ENCODE data around the gene SLITRK5.

Gene SLITRK5

DNA sequence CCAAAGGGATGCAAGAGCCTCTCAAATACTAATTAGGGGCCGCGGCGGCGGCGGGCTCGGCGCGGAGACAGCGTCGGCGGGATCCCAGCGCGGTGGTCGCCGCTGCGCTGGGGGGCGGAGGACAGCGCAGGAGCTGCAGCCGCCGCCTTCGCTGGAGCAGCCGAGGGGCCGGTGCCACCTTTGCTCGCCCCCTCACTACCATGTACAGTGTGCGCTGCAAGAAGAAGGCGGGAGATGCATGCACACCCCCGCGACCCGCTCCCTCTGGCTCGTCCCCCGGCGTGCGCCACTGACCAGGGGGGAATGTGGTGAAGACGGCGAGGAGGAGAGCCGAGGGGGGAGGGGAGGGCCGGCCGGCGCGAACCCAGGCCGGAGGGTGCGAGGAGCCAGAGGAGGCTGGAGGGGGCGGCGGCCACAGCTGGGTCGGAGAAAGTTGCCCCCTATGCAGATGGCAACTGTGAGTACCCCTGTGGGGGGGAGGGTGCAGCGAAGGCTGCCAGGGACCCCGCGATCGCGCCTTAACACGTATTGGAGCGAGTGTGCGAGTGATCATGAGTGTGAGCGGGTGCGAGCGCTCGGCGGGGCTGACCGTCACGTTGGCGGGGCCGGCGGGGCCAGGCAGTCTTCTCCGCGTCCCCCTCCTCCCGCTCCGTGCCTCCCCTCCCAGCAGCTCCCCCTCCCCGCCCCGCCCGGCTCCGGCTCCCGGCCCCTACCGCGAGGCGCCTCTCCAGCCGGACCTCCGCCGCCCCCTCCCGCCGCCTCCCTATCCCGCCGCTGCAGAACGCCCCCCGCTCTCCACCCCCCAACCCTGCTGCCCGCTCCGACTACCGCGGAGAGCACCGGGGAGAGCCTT is 808 bp downstream of the SLITRK5 start:
- no peak overlapping the region for H3K27ac ChIP-seq
- TF ChIP-seq, protein P1, sequence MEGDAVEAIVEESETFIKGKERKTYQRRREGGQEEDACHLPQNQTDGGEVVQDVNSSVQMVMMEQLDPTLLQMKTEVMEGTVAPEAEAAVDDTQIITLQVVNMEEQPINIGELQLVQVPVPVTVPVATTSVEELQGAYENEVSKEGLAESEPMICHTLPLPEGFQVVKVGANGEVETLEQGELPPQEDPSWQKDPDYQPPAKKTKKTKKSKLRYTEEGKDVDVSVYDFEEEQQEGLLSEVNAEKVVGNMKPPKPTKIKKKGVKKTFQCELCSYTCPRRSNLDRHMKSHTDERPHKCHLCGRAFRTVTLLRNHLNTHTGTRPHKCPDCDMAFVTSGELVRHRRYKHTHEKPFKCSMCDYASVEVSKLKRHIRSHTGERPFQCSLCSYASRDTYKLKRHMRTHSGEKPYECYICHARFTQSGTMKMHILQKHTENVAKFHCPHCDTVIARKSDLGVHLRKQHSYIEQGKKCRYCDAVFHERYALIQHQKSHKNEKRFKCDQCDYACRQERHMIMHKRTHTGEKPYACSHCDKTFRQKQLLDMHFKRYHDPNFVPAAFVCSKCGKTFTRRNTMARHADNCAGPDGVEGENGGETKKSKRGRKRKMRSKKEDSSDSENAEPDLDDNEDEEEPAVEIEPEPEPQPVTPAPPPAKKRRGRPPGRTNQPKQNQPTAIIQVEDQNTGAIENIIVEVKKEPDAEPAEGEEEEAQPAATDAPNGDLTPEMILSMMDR (conservative IDR thresholded peaks at IDR 0.05): no peak

DNA sequence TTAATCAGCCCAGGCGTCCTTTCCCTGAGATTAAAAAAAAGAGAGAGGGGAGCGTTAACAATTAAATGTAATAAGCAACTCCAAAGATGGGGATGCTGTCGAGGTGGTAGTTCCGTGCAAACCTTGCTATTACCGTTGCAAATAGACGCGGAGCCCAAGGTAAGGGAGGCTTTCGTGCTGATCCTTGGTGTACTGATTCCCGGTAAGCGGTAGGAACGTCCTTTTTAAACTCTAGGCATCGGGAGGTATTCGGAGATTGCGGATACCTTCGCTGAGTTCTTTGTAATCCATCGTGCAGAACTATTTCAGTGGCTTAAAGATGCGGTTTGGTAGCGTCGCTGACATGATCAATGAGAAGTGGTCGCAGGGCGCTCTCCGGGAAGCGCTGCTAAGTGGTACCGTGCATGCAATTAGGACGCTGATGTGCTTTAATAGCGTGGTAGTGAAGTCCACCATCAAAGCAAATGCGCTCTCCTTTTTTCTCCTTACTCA is 3.1 kb downstream of the SLITRK5 start:
- TF ChIP-seq, protein P1 (conservative IDR thresholded peaks at IDR 0.05): no peak
- H3K27ac ChIP-seq: no peak overlapping the region

DNA sequence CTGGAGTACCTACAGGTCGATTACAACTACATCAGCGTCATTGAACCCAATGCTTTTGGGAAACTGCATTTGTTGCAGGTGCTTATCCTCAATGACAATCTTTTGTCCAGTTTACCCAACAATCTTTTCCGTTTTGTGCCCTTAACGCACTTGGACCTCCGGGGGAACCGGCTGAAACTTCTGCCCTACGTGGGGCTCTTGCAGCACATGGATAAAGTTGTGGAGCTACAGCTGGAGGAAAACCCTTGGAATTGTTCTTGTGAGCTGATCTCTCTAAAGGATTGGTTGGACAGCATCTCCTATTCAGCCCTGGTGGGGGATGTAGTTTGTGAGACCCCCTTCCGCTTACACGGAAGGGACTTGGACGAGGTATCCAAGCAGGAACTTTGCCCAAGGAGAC is 4.7 kb downstream of the SLITRK5 start:
- TF ChIP-seq, protein P1 (conservative IDR thresholded peaks at IDR 0.05): no peak
- H3K27ac ChIP-seq: no peak overlapping the region

DNA sequence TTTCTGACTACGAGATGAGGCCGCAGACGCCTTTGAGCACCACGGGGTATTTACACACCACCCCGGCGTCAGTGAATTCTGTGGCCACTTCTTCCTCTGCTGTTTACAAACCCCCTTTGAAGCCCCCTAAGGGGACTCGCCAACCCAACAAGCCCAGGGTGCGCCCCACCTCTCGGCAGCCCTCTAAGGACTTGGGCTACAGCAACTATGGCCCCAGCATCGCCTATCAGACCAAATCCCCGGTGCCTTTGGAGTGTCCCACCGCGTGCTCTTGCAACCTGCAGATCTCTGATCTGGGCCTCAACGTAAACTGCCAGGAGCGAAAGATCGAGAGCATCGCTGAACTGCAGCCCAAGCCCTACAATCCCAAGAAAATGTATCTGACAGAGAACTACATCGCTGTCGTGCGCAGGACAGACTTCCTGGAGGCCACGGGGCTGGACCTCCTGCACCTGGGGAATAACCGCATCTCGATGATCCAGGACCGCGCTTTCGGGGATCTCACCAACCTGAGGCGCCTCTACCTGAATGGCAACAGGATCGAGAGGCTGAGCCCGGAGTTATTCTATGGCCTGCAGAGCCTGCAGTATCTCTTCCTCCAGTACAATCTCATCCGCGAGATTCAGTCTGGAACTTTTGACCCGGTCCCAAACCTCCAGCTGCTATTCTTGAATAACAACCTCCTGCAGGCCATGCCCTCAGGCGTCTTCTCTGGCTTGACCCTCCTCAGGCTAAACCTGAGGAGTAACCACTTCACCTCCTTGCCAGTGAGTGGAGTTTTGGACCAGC is 5.3 kb downstream of the SLITRK5 start:
- TF ChIP-seq, protein P1 (conservative IDR thresholded peaks at IDR 0.05): no peak
- no peak overlapping the region for H3K27ac ChIP-seq

DNA sequence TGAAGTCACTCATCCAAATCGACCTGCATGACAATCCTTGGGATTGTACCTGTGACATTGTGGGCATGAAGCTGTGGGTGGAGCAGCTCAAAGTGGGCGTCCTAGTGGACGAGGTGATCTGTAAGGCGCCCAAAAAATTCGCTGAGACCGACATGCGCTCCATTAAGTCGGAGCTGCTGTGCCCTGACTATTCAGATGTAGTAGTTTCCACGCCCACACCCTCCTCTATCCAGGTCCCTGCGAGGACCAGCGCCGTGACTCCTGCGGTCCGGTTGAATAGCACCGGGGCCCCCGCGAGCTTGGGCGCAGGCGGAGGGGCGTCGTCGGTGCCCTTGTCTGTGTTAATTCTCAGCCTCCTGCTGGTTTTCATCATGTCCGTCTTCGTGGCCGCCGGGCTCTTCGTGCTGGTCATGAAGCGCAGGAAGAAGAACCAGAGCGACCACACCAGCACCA is 5.9 kb downstream of the SLITRK5 start:
- TF ChIP-seq, protein P1 (conservative IDR thresholded peaks at IDR 0.05): no peak
- H3K27ac ChIP-seq: no peak overlapping the region

DNA sequence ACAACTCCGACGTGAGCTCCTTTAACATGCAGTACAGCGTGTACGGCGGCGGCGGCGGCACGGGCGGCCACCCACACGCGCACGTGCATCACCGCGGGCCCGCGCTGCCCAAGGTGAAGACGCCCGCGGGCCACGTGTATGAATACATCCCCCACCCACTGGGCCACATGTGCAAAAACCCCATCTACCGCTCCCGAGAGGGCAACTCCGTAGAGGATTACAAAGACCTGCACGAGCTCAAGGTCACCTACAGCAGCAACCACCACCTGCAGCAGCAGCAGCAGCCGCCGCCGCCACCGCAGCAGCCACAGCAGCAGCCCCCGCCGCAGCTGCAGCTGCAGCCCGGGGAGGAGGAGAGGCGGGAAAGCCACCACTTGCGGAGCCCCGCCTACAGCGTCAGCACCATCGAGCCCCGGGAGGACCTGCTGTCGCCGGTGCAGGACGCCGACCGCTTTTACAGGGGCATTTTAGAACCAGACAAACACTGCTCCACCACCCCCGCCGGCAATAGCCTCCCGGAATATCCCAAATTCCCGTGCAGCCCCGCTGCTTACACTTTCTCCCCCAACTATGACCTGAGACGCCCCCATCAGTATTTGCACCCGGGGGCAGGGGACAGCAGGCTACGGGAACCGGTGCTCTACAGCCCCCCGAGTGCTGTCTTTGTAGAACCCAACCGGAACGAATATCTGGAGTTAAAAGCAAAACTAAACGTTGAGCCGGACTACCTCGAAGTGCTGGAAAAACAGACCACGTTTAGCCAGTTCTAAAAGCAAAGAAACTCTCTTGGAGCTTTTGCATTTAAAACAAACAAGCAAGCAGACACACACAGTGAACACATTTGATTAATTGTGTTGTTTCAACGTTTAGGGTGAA is 6.6 kb downstream of the SLITRK5 start:
- TF ChIP-seq, protein P1 (conservative IDR thresholded peaks at IDR 0.05): no peak
- H3K27ac ChIP-seq: no peak overlapping the region
